K562 (cell line): ENCODE measurements around the gene AGAP1.

ENCODE experiments used
- CTCF ChIP-seq, 3 experiments: IDR thresholded peaks in 2 of 3; conservative IDR thresholded peaks in 1 of 3; 2 replicates each; pipeline ENCODE4 v1.5.1; 2011 to 2012; ENCODE audit warnings: low read length in 3 of 3, mild to moderate bottlenecking in 3 of 3, control low read depth in 2 of 3, improper control_type of control experiment in 1 of 3, inconsistent platforms in 1 of 3, low read depth in 1 of 3, mixed read lengths in 1 of 3, moderate library complexity in 1 of 3; ENCODE audit not compliant: insufficient read depth in 2 of 3
- MED1 ChIP-seq: sonication (generic); formaldehyde crosslinking; IDR thresholded peaks from 2 replicates; pipeline ENCODE4 v1.8.1; 2023; ENCODE audit warnings: missing genetic modification reagents, borderline replicate concordance
- PHF21A ChIP-seq: fragments of 450-650 bp; IDR thresholded peaks from 2 replicates; pipeline ENCODE4 v1.6.1; 2017; ENCODE audit warnings: low read depth, borderline replicate concordance
- TCF7 ChIP-seq: sonication (generic); IDR thresholded peaks from 2 replicates; pipeline ENCODE4 v1.6.1; 2016; ENCODE audit warnings: antibody characterized with exemption, borderline replicate concordance

GRCh38 chr2:235444101-235444597, 49.7 kb upstream of the AGAP1 start:
- no peak for TF ChIP-seq MED1 (CRISPR knock-in tag)
- TF ChIP-seq PHF21A, result no peak
- no peak for TF ChIP-seq CTCF (IDR thresholded peaks at IDR 0.05 in 2 of 3, conservative IDR thresholded peaks at IDR 0.05 in 1 of 3; ENCODE audit: insufficient read depth in 2 of 3, low read depth in 1 of 3, low read length in 3 of 3)
- TF ChIP-seq TCF7, result no peak
